Measurements from ENCODE around the gene SLX4IP. TPM values are rescaled to one million over a fixed set of nuclear protein-coding genes. Genes with fewer than 3 reads are reported as not detected.

SLX4IP gene
- polyA plus RNA-seq, 1 experiment = 2.8 TPM

DNA sequence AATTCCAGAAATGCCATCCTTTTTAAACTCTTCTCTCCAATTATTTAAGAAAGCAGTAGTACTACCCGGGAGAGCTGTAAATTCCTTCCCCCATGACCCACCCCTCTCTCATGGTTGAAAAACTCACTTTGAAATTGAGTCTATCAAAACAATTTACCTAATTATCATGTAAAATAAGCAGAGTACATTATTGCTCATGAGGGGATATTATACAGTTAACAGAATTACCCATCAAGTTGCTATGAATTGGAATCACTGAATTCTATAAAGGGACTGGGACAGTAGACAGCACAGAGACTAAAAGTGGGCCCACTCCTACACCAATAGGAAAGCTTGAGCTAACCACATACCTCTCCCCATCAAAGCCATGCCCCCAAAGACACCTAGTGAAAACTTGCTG is 222.3 kb downstream of the SLX4IP start:
- Histone ChIP-seq H3K27ac (ENCODE audit: low read depth, low read length) (no peak overlapping the region), H3K27me3 (ENCODE audit: control insufficient read depth, insufficient read depth, low read length) (no peaks in the 10 kb centered on the region), H3K9me3 (ENCODE audit: control insufficient read depth, insufficient read depth, low read length) (no peaks in the 10 kb centered on the region), H3K4me3 (ENCODE audit: low read depth, low read length) (no peak overlapping the region)
- TF ChIP-seq, protein P1, sequence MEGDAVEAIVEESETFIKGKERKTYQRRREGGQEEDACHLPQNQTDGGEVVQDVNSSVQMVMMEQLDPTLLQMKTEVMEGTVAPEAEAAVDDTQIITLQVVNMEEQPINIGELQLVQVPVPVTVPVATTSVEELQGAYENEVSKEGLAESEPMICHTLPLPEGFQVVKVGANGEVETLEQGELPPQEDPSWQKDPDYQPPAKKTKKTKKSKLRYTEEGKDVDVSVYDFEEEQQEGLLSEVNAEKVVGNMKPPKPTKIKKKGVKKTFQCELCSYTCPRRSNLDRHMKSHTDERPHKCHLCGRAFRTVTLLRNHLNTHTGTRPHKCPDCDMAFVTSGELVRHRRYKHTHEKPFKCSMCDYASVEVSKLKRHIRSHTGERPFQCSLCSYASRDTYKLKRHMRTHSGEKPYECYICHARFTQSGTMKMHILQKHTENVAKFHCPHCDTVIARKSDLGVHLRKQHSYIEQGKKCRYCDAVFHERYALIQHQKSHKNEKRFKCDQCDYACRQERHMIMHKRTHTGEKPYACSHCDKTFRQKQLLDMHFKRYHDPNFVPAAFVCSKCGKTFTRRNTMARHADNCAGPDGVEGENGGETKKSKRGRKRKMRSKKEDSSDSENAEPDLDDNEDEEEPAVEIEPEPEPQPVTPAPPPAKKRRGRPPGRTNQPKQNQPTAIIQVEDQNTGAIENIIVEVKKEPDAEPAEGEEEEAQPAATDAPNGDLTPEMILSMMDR (IDR thresholded peaks at IDR 0.05; ENCODE audit: low read depth, low read length) = no peak
- POLR2A ChIA-PET = no interaction called here
- no peak for DNase-seq (ENCODE audit: low read depth, low spot score)
- CTCF ChIA-PET = interaction anchor here (1.0 kb wide), 1 partner anchor 13 kb away, joined by 3 read pairs; no protein-coding TSS in a partner anchor

DNA sequence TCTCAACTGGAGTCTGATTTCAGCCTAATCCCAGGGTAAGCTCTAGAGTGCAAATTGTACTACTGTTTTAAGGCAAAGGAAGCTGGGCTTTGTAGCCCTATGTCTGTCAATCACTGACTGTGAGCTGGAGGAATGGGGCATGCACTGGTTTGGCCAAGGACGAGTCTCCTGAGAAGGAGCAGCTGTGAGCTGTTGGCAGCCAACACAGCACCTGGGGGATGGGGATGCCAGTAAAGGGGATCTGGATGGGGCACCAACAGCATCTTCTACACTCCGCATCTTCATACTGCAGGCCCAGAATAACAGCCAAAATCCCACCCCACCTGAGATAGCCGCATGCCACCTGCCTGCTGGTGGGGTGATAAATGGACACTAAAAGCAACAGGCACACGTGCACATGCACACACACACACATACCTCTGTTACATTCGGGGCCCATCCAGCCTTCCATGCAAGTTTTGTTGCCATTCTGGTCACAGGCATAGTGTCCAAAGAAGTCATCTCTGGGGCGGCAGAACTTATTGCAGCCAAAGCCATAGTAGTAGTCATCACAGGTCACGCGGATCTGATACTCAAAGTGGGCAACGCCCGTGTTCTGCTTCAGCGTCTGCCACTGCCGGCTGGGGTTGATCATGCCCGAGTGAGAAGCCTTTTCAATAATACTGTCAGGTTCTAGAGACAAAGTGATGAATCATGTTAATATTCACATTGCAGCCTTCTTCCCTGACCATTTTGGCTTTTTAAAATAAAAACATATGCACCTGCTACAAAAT is 223.1 kb downstream of the SLX4IP start:
- no peak overlapping the region for H3K4me3 ChIP-seq (ENCODE audit: low read depth, low read length)
- no peaks in the 10 kb centered on the region for H3K9me3 ChIP-seq (ENCODE audit: control insufficient read depth, insufficient read depth, low read length)
- no peaks in the 10 kb centered on the region for H3K27me3 ChIP-seq (ENCODE audit: control insufficient read depth, insufficient read depth, low read length)
- CTCF ChIA-PET = interaction anchor here (1.0 kb wide), 1 partner anchor 13 kb away, joined by 3 read pairs; no protein-coding TSS in a partner anchor
- H3K27ac ChIP-seq (ENCODE audit: low read depth, low read length) = no peak overlapping the region
- POLR2A ChIA-PET = no interaction called here
- DNase-seq (ENCODE audit: low read depth, low spot score) = no peak
- TF ChIP-seq, protein P1 (IDR thresholded peaks at IDR 0.05; ENCODE audit: low read depth, low read length) = no peak

DNA sequence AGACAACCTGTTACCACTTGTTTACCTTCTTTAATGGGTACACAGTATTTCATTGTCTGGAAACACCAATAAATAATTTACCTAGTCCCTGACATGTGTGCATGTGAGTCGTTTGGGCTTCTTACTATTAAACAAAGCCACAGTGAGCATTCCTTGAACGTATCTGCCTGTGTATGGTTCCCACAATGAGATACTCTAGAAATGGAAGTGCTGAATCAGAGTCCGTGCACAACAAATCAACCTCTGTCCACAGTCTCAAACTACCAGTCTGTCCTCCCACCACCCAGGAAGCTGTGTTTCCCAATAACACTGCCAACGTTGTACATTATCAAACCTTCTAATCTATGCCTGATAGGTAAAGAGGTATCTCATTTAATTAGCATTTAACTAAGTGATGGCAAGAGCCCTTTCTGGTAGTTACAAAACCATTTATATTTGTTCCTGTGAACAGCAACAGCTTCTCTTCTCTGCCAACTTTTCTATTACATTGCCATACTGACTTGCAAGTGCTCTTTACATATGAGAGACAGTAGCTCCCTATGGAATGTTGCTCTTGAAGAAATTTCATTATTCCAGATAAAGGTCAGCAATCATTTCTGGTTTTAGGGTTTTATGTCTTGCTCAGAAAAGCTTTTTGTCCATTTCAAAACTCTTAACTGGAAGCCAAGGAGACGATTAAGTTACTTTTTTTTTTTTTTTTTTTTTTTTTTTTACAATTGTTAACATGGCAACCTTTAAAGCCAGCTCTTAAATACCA is 223.9 kb downstream of the SLX4IP start:
- CTCF ChIA-PET = interaction anchor here (1.2 kb wide), 1 partner anchor 12 kb away, joined by 7 read pairs; no protein-coding TSS in a partner anchor
- POLR2A ChIA-PET = interaction anchor here (0.8 to 1.0 kb wide), 3 partner anchors 13 to 877 kb away, joined by 3 to 8 read pairs (median 4); no protein-coding TSS in a partner anchor
- TF ChIP-seq, protein P1 (IDR thresholded peaks at IDR 0.05; ENCODE audit: low read depth, low read length) = no peak
- DNase-seq (ENCODE audit: low read depth, low spot score) = no peak
- Histone ChIP-seq H3K27me3 (ENCODE audit: control insufficient read depth, insufficient read depth, low read length) (no peaks in the 10 kb centered on the region), H3K9me3 (ENCODE audit: control insufficient read depth, insufficient read depth, low read length) (no peaks in the 10 kb centered on the region), H3K4me3 (ENCODE audit: low read depth, low read length) (no peak overlapping the region), H3K27ac (ENCODE audit: low read depth, low read length) (no peak overlapping the region)

DNA sequence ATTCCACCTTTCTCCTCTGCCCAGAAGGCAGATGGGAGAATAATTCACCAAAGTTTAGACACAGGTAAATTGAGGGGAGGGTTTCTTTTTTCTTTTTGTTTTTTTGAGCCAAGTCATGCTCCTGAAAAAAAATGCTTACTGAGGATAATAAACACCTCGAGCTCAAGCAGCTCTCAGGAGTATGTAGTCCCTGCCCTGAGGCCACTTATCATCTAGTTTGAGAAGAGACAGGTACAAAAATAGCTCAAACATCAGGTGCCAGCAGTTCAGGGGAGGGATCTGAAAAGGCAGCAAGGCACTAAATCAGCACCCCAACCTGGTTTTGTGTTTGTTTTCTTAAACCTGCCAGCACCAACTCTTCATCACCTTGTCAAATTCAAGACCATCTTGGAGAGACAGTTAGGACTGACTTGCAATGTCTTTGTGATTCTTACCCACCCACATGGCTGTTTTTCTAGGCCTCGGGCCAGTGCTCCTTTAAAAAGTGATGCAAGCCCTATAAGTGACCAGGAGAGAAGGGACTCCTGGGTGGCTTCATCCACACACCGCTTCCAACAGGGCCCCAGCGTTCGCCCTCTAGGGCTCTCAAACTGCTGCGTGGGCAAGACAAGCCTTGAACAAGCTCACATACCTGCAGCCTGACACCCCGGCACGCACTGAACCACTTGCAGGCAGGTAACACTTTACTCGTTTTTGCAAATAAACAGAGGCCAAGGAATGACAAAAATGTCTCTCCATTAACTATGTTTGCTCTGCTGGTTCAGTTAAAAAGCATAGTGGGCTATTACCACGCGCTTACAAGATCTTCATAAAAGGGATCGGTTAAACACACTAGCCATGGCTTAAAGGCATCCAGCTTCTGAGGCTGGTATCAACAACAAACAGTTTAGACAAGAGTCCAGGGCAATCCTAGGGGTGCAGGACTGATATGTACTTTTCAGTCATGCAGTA is 224.8 kb downstream of the SLX4IP start:
- Histone ChIP-seq H3K27ac (ENCODE audit: low read depth, low read length) (no peak overlapping the region), H3K27me3 (ENCODE audit: control insufficient read depth, insufficient read depth, low read length) (no peaks in the 10 kb centered on the region), H3K9me3 (ENCODE audit: control insufficient read depth, insufficient read depth, low read length) (no peaks in the 10 kb centered on the region), H3K4me3 (ENCODE audit: low read depth, low read length) (no peak overlapping the region)
- TF ChIP-seq, protein P1 (IDR thresholded peaks at IDR 0.05; ENCODE audit: low read depth, low read length) = no peak
- DNase-seq (ENCODE audit: low read depth, low spot score) = no peak
- ChIA-PET CTCF (interaction anchor here (0.6 to 2.2 kb wide), 3 partner anchors 11 to 884 kb away, joined by 3 to 7 read pairs (median 6); no protein-coding TSS in a partner anchor), POLR2A (interaction anchor here (0.8 to 1.0 kb wide), 3 partner anchors 12 to 877 kb away, joined by 3 to 8 read pairs (median 4); no protein-coding TSS in a partner anchor)
